ENCODE data around the gene LRRC25. TPM values are rescaled to one million over a fixed set of nuclear protein-coding genes. Genes with fewer than 3 reads are reported as not detected.

Gene LRRC25
- total and polyA plus RNA-seq, 2 of the 4 experiments (the other 2 are of a cell fraction), result 0.03 TPM; not detected in 1

DNA sequence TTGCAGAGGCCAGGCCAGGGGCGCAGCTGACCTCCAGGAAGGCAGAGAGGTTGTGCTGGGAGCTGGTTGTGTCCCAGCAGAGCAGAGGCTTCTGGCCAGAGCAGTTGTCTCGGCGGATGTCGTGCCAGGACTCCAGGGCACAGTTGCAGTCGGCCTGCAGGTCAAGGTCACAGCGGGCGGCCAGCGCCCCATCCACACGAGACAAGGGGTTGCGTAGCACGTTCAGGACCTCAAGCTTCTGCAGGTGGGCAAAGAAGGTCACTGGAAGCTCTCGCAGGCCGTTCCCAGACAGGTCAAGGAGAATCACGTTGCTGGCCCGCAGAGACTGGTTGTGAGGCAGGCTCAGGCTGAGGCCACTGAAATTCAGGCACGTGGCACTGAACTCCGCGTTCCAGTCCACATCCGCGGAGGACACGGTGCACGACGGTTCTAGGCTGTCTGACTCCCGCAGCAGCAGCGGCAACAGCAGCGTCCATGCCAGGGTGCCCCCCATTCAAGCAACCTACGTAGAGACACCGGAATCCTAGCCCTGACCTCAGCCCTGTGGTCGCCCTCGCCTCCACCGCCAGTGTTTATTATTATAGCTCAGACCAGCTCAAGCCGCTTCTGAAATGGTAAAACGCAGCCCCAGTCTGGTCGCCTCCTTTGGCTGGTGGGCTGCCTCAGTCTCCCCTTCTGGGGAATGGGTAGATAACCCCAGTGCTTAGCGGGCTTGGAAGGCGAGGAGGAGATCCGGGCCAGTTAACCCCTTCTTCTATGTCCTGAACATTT lies 766 bp downstream of the LRRC25 start (continued):
- TF ChIP-seq MAZ (IDR thresholded peaks at IDR 0.05; ENCODE audit: borderline replicate concordance, low read depth, low read length), result no peak

DNA sequence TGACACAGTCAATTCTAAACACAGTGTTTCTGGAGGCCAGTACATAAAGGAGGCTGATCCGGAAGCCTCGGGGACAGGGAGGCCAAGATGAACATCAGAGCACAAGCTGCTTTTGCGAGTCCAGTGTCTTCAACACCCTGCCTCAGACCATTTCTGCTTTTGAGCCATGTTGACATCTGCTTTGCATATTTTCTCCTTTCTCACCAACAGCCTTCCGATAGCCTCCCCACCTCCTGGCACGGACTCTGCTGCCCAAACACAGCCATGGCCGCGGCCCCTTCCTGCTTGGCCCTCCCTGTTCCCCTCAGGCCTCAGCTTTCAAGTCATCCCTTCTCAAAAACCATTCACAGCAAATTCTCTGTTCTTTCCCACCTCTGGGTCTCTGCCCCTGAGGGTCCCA lies 3.6 kb downstream of the LRRC25 start:
- no peak overlapping the region for H2BK120ac ChIP-seq (ENCODE audit: low read depth, low read length)
- H3K23ac ChIP-seq (ENCODE audit: low read depth, low read length), result no peak overlapping the region
- no peak for ATAC-seq (ENCODE audit: low read depth)
- in situ Hi-C loops (cut with MboI; ENCODE audit: low sequenced_read_pairs) (no loop called here), dilution Hi-C loops (cut with HindIII; ENCODE audit: low sequenced_read_pairs, unreplicated experiment) (no loop called here), intact Hi-C loops (cut with micrococcal nuclease) (no loop called here)
- no peak overlapping the region for H2BK20ac ChIP-seq (ENCODE audit: low read depth, low read length)
- H2AFZ ChIP-seq (replicated peaks; ENCODE audit: low read length, poor library complexity), result no peak overlapping the region
- no peak overlapping the region for H2AK9ac ChIP-seq (replicated peaks; ENCODE audit: low read depth, low read length, poor library complexity)
- H3K56ac ChIP-seq (ENCODE audit: extremely low read depth, insufficient read depth, low read length), result no peak overlapping the region
- peak overlapping the region; percentile 75 for H2AK5ac ChIP-seq (ENCODE audit: low read depth, low read length)
- H4K5ac ChIP-seq (ENCODE audit: low read depth, low read length), result no peak overlapping the region
- peaks cover 6% of the 10 kb centered on the region; the same call in 1 of the 2 replicates for H3K9me1 ChIP-seq (ENCODE audit: insufficient read depth, low read length)
- ChIA-PET POLR2A (ENCODE audit: unreplicated experiment) (no interaction called here), CTCF (interaction anchor here (0.5 kb wide), 1 partner anchor 15 kb away, joined by 3 read pairs; no protein-coding TSS in a partner anchor)
- H3K14ac ChIP-seq (replicated peaks; ENCODE audit: low read depth, low read length), result no peak overlapping the region
- peak overlapping the region; percentile 44; the same call in 1 of the 2 replicates for H3K4ac ChIP-seq (ENCODE audit: low read depth, low read length)
- no peaks in the 10 kb centered on the region for H3K9me3 ChIP-seq (ENCODE audit: control insufficient read depth, insufficient read depth, low read length)
- no peak overlapping the region for H3K9ac ChIP-seq (ENCODE audit: low read depth, low read length)
- no peak overlapping the region for H2BK15ac ChIP-seq (ENCODE audit: low read depth, low read length)
- H3K79me1 ChIP-seq (ENCODE audit: low read depth in 1 of 2, low read length in 2 of 2), result peaks cover 0 to 8% of the 10 kb centered on the region in 2 experiments; a peak in 1 of 4 replicates
- H3K4me2 ChIP-seq (ENCODE audit: low read depth, low read length), result no peak overlapping the region
- peaks cover 6% of the 10 kb centered on the region for H4K20me1 ChIP-seq (ENCODE audit: insufficient read depth, low read length)
- H3K36me3 ChIP-seq (ENCODE audit: control insufficient read depth, insufficient read depth, low read length), result peaks cover 6% of the 10 kb centered on the region; the same call in 1 of the 2 replicates
- H3K4me1 ChIP-seq (ENCODE audit: control insufficient read depth, insufficient read depth, low read length), result peaks cover 19% of the 10 kb centered on the region
- no peak overlapping the region for H3K27ac ChIP-seq (ENCODE audit: insufficient read depth, low read length)
- 65% methylated on average over 5 of the region's 7 CpGs; no CpG with 5 or more reads in 1 of the 2 experiments for WGBS, 2 experiments (ENCODE audit: extremely low coverage in 2 of 2, insufficient read length in 1 of 2)
- TF ChIP-seq CHD1 (IDR thresholded peaks at IDR 0.05; ENCODE audit: low read depth, low read length), result no peak
- no peak for TF ChIP-seq MAZ (IDR thresholded peaks at IDR 0.05; ENCODE audit: borderline replicate concordance, low read depth, low read length)
- no peak for TF ChIP-seq RAD21 (IDR thresholded peaks at IDR 0.05; ENCODE audit: low read length)
- TF ChIP-seq ELK1 (IDR thresholded peaks at IDR 0.05; ENCODE audit: borderline replicate concordance, low read depth, low read length), result no peak
- TF ChIP-seq CEBPB (IDR thresholded peaks at IDR 0.05; ENCODE audit: low read depth, low read length), result no peak
- no peak for TF ChIP-seq RCOR1 (IDR thresholded peaks at IDR 0.05; ENCODE audit: insufficient replicate concordance, low read length)
- no peak for TF ChIP-seq BHLHE40 (IDR thresholded peaks at IDR 0.05; ENCODE audit: low read depth, low read length)
- TF ChIP-seq, protein P1, sequence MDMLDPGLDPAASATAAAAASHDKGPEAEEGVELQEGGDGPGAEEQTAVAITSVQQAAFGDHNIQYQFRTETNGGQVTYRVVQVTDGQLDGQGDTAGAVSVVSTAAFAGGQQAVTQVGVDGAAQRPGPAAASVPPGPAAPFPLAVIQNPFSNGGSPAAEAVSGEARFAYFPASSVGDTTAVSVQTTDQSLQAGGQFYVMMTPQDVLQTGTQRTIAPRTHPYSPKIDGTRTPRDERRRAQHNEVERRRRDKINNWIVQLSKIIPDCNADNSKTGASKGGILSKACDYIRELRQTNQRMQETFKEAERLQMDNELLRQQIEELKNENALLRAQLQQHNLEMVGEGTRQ (IDR thresholded peaks at IDR 0.05; ENCODE audit: low read depth, low read length), result no peak
- no peak for TF ChIP-seq MAFK (IDR thresholded peaks at IDR 0.05; ENCODE audit: low read depth, low read length)
- H2BK5ac ChIP-seq (ENCODE audit: low read depth, low read length, poor library complexity, severe bottlenecking), result no peak overlapping the region
- no TSS peak for BruUV-seq (replicated peaks)
- H3K4me3 ChIP-seq (ENCODE audit: insufficient read depth, low read depth, low read length), result no peak overlapping the region
- H4K91ac ChIP-seq (ENCODE audit: insufficient read depth, low read depth, low read length), result no peak overlapping the region; the same call in 1 of the 2 replicates
- no peaks in the 10 kb centered on the region for H3K27me3 ChIP-seq (ENCODE audit: control insufficient read depth, insufficient read depth, low read length)
- no peak overlapping the region for H3K18ac ChIP-seq (ENCODE audit: low read depth, low read length)
- peak overlapping the region in 1 of 2 experiments; percentile 9; a peak in 2 of 4 replicates for H4K8ac ChIP-seq (ENCODE audit: low read depth in 2 of 2, low read length in 2 of 2)
- DNase-seq, result no peak
